Smooth muscle cell of the pulmonary artery (primary cell): ENCODE results near the gene SUPT4H1. TPM values are rescaled to one million over a fixed set of nuclear protein-coding genes. Genes with fewer than 3 reads are reported as not detected.

ENCODE experiments used
- total RNA-seq: library from RNA; depleted of rRNA; stranded (reverse); fragments of >200 nt; gene quantifications from 2 replicates; pipeline ENCODE4 v1.2.3, GENCODE V29; 2014

Gene SUPT4H1
- 26.5 and 31.4 TPM in 2 replicates for total RNA-seq

GRCh38 chr17:58351831-58352595 lies at the start of gene SUPT4H1:
TSS of gene SUPT4H1 (minus strand) at chr17:58352201. CDS start at chr17:58352135, 66 bp downstream.

GRCh38 chr17:58328195-58329034 lies 23.6 kb downstream of the SUPT4H1 start, which contains the start of gene TSPOAP1:
TSS of gene TSPOAP1 (minus strand) at chr17:58328795. CDS start at chr17:58327920, 875 bp downstream.

Other genes with a start within 250 kb of the SUPT4H1 start
- not detected in 2 replicates for gene OR4D1, start 203.8 kb downstream of the SUPT4H1 start, total RNA-seq
- gene OR4D2, start 185.2 kb downstream of the SUPT4H1 start, total RNA-seq: not detected in 2 replicates
- gene EPX, start 159.5 kb downstream of the SUPT4H1 start, total RNA-seq: not detected in 2 replicates
- 8.6 and 11.5 TPM in 2 replicates for gene MKS1, start 132.9 kb downstream of the SUPT4H1 start, total RNA-seq
- 0.07 TPM in 1 of 2 replicates, not detected in the other for gene LPO, start 113.6 kb downstream of the SUPT4H1 start, total RNA-seq
- gene MPO, start 71.3 kb downstream of the SUPT4H1 start, total RNA-seq: not detected in 2 replicates
- gene TSPOAP1, start 23.4 kb downstream of the SUPT4H1 start, total RNA-seq: 0.13 and 0.20 TPM in 2 replicates
- 0.20 TPM in 1 of 2 replicates, not detected in the other for gene RNF43, start 65.3 kb upstream of the SUPT4H1 start, total RNA-seq
- gene HSF5, start 136.2 kb upstream of the SUPT4H1 start, total RNA-seq: not detected in 2 replicates
- 53.8 and 76.7 TPM in 2 replicates for gene MTMR4, start 162.4 kb upstream of the SUPT4H1 start, total RNA-seq